ENCODE measurements around the gene SLK. TPM values are rescaled to one million over a fixed set of nuclear protein-coding genes. Genes with fewer than 3 reads are reported as not detected.

The SLK gene
- total and polyA plus RNA-seq, 12 donors = 6.7 to 75.4 (median 30.6) TPM

GRCh38 chr10:103980288-103980906, 13.5 kb downstream of the SLK start:
- Histone ChIP-seq H3K4me3 (no peak overlapping the region), H3K9me3 (replicated peaks in 1 of 3) (no peaks in the 10 kb centered on the region), H3K27ac (no peak overlapping the region), H3K4me1 (replicated peaks in 1 of 2) (peaks cover 5 to 45% of the 10 kb centered on the region in 2 donors), H3K36me3 (replicated peaks in 1 of 2) (no peaks in the 10 kb centered on the region), H3K27me3 (no peaks in the 10 kb centered on the region)
- TF ChIP-seq POLR2A (IDR thresholded peaks at IDR 0.05) (no peak), CTCF (IDR thresholded peaks at IDR 0.05) (no peak)
- intact Hi-C loops (cut with DNase I) = no loop called here
- 72 to 80% (median 78%) methylated on average over 6 of the region's 6 CpGs for WGBS, 4 donors
- no peak for DNase-seq

GRCh38 chr10:103982639-103983038, 15.7 kb downstream of the SLK start:
- 95 to 99% (median 96%) methylated on average over 4 of the region's 4 CpGs for WGBS, 4 donors
- TF ChIP-seq CTCF (IDR thresholded peaks at IDR 0.05) = no peak
- no peak for TF ChIP-seq POLR2A (IDR thresholded peaks at IDR 0.05)
- intact Hi-C loops (cut with DNase I) = no loop called here
- no peak for DNase-seq
- H3K36me3 ChIP-seq (replicated peaks in 1 of 2) = no peaks in the 10 kb centered on the region
- no peak overlapping the region for H3K27ac ChIP-seq
- peaks cover 0 to 61% of the 10 kb centered on the region in 2 donors for H3K4me1 ChIP-seq (replicated peaks in 1 of 2)
- H3K27me3 ChIP-seq = no peaks in the 10 kb centered on the region
- H3K4me3 ChIP-seq = no peak overlapping the region
- H3K9me3 ChIP-seq (replicated peaks in 1 of 3) = no peaks in the 10 kb centered on the region

- DNase-seq = no peak
- Histone ChIP-seq H3K27me3 (no peaks in the 10 kb centered on the region), H3K4me1 (replicated peaks in 1 of 2) (peaks cover 0 to 69% of the 10 kb centered on the region in 2 donors), H3K9me3 (replicated peaks in 1 of 3) (no peaks in the 10 kb centered on the region), H3K4me3 (no peak overlapping the region), H3K27ac (no peak overlapping the region), H3K36me3 (replicated peaks in 1 of 2) (no peaks in the 10 kb centered on the region)
- TF ChIP-seq POLR2A (IDR thresholded peaks at IDR 0.05) = no peak
- no peak for TF ChIP-seq CTCF (IDR thresholded peaks at IDR 0.05)
- intact Hi-C loops (cut with DNase I) = no loop called here
- 42 to 48% (median 43%) methylated on average over 4 of the region's 4 CpGs for WGBS, 4 donors
These were observed 16.5 kb downstream of the SLK start for GRCh38 chr10:103983367-103983911.

GRCh38 chr10:103985726-103986125, 18.8 kb downstream of the SLK start:
- no peaks in the 10 kb centered on the region for H3K36me3 ChIP-seq (replicated peaks in 1 of 2)
- peaks cover 0 to 55% of the 10 kb centered on the region in 2 donors for H3K4me1 ChIP-seq (replicated peaks in 1 of 2)
- no peak overlapping the region for H3K27ac ChIP-seq
- H3K27me3 ChIP-seq = no peaks in the 10 kb centered on the region
- H3K9me3 ChIP-seq (replicated peaks in 1 of 3) = no peaks in the 10 kb centered on the region
- no peak for DNase-seq
- intact Hi-C loops (cut with DNase I) = no loop called here
- no peak overlapping the region for H3K4me3 ChIP-seq
- no peak for TF ChIP-seq POLR2A (IDR thresholded peaks at IDR 0.05)
- no peak for TF ChIP-seq CTCF (IDR thresholded peaks at IDR 0.05)
